GM19468 (cell line): ENCODE measurements around the gene CHID1.

ENCODE experiments used
- ATAC-seq: cut with Tn5 transposase; IDR thresholded peaks from one replicate; pipeline ENCODE4 v1.9.1; 2021; ENCODE audit warnings: mild to moderate bottlenecking, moderate library complexity, moderate number of reproducible peaks; ENCODE audit not compliant: unreplicated experiment; ENCODE audit errors: extremely low read depth

The CHID1 gene

DNA sequence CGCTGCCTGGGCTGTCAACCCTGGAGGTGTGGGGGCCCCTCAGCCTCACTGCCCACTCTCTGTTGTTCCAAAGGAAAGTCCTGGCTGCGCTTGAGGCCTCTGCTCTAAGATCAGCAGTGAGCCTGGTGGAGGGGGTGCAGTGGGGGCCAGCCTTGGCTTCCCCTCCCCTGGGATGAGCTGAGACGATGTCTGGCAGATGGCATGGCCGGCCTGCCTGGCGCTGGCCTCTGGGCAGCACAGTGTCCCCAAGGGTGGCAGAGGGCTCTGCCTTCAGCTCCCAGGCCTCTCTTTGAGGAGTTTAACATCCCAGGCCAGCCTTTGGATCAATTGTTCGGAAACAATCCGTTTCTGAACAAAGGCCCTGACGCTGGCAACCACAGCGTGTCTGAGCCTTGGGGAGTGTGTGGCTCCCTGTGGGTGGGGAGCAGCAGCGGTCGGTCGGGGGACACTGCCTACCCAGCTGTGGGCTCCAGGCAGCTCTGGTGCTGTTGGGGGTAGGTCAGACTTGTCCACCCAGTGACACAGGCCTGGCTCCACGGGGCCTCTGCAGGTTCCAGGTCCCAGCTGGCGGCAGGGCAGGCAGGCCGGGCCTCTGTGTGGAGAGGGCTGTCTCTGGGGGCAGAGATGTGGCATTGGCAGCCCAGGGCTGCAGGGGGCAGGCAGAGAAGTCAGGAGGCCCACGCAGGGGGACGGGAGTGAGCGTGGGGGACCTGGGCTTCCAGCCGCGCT, 55.8 kb downstream of the CHID1 start:
- ATAC-seq, result no peak

DNA sequence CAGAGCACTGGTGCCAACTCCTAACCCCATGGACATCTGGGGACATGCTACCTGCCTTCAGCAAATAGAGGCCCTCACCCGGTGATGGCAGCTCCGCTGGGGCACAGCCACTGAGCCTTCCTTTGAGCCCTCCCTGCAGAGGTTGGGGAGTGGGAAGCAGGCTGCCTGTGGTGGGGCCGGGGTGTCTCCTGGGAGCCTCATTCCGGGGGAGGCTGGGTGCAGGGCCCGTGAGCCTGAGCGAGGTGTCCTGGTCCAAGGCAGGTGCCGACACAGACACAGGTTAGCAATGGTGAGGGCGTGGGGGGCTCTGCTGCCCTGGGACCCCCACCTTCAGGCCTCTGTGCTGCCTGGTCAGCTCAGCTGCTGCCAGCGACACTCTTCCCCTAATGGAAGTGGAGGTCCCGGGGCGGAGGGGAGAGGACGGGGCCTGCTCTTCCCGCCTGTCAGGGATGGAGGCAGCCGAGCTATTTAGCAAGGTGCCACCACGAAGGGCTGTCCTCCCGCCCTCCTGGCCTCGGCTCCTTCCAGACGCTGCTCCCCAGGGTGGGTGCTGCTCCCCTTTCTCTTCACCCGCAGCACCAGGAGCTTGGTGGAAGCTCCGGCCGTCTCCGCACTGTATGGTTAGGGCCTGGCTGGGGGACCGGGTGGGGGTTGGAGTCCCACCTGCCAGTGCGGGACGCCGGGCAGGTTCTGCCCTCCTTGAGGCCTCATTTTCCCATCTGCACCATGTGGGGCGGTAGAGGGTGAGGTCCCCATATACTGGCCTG, 56.7 kb downstream of the CHID1 start:
- no peak for ATAC-seq

DNA sequence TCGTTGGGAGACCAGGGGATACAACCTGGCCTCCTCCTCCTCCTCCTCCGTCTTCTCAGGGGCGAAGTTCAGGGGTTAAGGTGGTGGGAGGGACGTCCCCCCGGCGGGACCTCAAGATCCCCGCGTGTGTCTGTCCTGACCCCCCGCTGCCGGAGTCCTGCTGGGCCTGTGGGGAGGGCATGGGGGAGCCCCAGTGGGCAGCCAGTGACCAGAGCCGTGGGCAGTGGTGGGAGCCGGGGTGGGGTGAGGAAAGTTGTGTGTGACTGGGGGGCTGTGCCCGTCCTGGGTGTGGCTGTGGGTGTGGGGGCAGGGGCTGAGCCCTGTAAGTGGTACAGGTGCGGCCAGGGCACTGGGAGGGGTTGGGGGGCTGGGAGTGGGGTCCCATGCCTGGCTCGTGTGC, 57.8 kb downstream of the CHID1 start:
- ATAC-seq, result no peak

DNA sequence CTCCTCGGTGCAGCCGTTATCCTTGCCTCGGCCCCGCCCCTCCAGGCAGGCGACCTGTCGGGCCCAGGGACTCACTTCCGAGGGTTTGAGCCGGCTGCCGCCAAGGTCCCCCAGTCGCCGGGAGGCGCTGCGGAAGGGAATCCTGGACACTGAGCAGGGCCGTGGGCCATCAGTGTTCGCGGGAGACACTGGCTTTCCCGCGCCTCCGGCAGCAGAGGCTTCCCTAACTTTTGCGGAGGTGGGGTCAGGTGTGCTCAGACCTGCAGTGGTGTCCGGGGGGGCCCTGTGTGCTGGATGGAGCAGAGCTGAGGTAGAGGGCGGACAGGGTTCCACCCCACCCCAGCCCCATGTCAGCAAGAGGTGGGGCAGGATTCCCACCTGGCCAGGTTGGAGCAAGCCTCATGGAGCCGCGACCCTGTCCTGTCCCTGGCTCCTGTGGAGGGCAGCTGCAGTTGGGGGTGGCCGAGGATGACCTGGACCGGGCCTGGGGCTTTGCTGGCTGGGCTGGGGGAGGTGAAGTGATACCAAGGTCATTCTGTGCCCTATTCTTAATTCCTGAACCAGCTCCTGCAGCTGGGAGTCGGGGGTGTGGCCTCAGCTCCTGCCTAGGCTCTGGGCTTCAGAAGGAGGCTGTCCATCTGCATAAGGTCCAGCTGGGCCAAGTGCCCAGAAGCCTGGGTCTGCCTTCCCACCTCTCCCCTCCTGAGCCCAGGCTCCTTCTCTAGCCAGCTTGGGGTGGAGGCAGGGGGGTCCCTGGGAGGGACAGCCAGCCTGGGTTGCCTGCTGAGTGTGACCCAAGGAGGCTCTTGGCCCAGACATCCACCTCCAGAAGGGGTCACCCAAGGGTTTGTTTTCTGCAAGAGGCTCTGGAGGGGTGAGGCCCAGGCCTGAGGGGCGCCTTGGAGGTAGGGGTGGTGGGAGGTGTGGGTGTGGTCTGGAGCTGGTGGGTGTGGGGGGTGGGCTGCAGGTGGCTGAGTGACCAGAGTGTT, 59.5 kb downstream of the CHID1 start:
- ATAC-seq, result no peak

DNA sequence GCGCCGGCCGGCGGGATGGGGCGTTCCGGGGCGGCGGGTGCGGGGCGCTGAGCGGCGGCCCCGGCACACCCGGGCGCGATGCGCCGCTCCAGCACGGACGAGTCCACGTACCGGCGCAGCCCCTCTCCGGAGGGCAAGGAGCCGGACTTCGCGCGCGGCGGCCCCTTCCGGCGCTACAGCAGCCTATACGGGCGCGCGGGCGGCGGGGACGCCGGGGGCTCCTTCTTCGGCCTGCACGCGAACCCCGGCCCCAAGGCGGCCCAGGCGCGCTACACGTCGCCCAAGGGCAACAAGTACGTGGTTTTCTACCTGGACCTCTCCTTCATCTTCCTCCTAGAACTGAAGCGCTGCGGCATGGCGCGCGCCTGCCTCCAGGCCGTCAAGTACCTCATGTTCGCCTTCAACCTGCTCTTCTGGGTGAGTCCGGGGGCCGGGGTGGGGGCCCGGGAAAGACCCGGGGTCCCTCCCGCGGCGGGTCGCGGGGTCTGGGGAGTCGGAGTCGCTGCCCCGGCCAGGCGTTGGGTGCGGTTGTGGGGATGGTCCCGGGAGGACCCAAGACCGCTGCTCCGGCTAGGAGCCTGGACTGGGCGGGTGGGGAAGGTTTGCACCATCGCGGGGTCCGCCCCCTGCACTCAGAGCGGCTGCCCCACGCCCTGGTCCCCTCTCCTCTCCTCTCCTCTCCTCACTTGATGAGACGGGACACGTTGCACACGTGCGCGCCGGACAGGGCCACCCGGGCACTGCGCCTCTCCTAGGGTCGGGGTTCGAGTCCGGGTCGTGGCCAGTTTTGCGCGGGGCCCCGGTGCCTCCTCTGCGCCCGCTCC, 60.4 kb downstream of the CHID1 start:
- ATAC-seq, result no peak

DNA sequence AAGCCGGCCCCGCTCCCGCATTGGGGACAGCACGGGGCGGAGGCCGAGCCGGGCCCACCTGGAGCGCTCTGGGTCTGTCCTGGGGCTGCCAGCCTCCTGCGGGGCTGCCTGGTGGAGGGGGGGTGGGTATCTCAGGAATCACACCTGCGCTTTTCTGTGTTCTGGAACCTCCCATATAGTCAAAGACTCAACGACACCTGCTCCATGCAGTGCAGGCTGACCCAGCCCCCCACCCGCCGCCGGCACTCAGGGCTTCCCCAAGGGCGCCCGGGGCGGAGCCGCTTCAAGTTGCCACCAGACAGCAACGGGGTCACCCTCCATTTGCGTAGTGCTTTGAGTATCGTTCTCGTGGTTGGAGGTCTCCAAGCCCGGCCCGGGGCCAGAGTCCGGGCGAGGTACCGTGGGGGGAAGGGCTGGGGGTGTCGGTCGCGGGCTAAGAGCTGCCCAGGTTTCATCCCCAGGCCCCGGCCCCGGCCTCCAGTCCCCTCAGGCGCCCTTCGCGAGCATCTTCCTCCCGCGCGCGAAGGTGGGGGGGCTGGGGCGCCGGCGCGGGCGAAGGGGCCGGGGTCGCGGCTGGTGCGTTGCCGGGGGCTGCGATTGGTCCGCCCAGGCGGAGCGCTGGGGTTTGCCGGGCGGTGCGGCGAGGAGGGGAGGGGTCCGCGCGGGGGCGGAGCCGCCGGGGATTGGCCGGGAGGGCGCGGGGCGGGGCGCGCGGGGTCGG, 61.3 kb downstream of the CHID1 start:
- no peak for ATAC-seq

DNA sequence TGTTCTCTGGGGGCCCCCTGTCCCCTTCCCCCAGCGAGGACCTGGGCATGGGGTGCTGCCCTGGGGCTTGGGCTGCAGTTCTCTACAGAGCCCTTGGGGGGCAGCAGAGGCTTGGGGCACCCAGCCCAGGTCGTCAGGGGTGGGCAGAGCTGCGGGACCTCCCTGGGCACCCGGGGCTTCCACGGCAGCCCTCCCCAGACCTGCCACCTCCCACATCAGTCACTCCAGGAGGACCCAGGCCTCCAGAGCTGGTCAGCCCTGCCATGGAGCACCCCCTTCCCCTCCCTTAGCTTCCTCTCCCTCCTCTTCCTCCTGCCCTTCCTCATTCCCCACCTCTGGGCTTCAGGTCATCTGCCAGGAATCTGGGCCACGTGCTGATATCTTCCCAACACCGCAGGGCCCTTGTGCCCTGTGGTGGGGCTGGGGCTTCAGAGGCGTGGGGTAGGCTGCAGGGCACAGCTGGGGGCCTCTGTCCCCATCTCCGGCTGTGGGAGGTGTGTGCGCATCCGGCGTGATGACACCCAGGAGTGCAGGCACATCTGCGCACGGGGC, 62.2 kb downstream of the CHID1 start:
- ATAC-seq, result no peak

DNA sequence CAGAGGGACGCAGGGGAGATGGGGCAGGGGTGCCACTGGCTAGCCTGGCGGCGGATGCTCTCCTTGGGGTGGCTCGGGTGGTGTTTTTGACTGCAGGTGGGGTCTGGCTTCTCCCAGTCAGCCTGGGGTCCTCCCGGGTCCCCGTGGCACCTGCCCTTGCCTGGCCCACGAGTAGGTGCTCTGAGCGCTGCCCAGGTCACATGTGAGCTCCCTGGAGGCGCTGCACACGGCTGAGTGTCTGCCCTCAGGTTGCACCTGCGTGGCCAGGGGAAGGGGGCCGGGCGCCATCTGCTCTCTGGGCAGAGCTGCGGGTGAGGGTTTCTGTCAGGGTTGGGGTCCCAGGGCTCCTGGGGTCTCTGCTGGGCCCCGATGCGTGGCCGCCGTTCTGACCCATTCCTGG, 62.7 kb downstream of the CHID1 start:
- no peak for ATAC-seq

DNA sequence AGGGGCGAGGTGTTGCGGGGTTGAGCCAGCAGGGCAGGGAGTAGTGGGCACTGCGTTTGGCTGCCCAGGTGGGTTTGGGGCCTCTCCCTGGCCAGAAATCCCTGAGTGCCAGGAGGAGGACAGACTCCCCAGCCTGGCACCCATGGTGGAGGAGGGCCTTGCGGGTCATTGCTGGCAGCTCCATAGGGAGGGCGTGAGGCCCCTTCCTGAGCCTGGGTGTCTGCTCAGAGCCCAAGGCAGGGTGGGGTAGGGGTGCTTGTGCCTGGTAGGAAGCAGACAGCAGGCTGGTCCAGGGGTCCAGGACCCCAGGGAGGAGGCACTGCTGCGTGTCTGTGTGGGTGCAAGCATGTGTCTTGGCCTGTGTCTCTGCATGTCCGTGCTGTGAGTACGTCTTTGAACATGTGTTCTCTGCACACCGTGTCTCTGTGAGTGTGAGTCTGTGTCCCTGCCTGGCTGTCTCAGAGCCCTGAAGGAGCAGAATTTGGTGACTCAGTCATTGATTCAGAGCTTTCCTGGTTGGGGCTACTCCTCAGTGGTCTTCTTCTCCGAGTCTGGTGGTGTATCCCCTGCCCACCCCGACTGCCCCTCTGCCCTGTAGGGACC, 64.0 kb downstream of the CHID1 start:
- ATAC-seq, result no peak

DNA sequence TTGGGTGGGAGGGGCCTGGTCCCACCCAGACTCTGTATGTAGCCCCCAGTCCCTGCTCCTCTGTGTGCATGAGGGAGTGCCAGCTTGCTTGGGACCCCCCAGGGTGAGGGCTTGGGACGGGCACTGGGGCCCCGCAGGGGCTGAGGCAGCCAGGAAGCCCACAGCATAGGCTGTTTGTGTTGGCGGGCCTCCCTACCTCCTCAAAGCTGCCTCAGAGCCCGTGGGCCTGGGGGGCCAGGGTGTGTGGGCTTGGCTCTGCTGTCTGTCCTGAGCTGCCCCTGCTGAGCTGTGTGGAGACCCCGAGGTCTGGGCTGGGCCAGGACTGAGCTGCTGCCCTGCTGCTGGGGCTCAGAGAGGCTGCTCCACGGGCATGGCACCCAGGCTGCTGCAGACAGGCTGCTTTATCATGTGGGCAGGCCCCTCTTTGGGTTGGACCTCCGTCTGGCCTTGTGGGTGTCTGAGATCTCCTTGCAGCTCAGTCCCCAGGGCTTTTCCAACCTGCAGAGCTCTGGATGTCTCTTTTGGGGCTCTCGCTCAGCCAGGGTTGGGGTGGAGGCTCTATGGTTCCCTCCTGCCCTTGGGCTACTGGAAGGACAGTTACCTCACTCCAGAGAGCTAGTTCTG, 64.6 kb downstream of the CHID1 start:
- no peak for ATAC-seq

DNA sequence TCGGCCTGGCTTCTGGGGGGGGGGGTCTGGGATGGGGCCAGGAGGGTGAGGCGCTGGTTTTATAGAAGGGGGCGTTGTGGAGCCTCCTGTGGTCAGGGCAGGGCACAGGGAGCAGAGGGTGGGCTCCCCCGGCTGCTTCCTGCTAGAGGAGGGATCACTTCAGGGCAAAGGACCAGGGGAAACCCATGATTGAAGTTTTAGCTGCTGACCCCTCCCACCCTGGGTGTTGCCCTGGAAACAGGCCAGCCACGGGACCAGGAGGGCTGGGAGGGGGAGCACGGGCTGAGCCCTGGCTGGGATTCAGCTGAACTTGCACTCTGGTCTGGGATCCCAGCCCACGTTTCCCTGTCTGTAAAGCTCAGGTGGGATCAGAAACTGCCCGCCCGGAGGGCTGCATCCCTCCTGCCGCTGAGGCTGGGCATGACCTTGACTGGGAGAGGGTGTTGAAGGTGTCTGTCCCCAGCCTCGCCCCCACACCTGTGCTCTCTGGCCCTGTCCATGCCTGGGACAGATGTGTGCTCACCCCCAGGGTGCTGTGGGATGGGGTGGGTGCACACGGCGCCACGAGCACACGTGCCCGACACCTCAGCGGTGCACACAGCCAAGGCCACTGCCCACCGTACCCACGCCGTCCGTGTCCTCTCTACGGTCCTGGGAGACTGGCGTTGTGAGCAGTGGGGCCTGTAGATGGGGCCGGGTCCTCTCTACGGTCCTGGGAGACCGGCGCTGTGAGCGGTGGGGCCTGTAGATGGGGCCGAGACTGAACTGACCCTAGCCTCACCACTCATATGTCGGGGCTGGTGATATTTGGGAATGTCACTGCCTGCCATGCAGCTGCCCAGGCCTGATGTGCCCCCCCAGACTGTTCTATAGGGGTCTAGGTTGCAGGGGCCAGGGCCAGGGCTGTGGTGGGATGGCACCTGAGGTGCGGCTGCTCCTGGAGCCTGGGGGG, 65.6 kb downstream of the CHID1 start:
- no peak for ATAC-seq

DNA sequence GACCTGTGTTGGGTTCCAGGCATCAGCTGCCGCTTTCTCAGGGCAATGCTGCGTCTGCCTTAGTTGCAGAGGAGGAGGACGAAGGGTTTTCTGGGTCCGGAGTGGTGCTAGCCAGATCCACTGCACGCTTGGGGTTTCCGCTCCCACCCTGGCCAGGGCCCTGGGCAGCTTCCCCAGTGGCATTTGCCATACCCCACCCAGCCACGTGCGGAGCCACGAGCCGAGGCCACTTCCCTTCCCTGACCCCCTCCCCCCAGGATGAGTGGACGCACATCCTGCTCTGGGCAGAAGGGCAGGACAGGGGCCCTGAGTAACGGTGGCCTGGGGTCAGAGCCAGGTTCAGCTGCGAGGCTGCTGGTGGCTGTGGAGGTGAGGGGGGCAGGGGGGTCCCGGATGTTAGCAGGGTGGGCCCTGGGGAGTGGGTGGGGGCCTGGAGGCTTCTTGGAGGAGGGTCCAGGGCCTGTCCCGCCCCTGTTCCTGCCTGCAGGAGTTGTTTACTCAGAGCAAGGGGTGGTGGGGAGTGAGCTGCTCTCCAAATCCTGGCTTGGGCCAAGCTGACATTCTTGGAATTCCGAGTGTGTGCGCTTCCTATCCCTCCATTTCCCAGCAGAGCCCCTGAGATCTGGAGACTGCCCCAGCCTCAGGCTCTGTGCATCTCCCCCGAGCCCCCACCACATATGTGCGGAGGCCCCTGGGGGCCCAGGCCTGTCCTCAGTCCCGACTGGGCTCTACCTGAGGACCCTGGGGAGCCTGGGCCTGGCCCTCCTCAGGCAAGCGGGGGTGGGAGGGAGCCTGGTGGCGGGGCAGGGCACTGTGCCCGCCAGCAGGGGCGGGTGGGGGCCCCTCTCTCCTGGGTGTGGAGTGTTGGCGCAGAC, 66.6 kb downstream of the CHID1 start:
- no peak for ATAC-seq

DNA sequence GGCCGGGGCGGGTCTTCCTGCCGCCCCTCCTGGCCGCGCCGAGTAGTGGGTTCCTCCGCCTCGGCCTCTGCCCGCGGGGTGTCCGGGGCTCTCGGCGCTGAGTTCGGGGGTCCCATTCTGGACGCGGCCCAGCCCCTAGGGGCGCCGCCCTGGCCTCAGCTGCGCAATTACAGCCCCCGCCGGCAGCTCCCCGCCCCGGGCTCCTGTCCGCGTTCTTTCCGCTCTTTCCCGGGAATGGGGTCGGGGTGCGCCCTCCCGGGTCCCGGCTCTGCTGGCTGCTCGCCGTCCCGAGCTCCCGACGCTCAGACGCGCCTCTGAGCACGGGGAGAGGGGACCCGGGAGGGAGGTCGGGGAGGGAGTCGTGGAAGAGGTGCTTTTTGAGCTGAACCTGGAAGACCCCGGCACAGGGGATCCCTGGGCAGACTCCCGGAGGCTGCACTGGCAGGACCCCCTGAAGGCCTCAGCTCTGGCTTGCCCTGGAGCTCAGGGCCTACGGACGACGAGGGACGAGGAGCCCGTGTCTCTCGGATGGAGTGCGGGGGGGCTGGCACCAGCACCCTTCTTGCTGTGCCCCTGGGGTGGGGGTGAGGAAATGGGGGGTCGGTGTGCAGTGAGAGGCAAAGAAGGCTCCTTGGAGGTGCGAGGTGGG, 67.4 kb downstream of the CHID1 start:
- no peak for ATAC-seq

DNA sequence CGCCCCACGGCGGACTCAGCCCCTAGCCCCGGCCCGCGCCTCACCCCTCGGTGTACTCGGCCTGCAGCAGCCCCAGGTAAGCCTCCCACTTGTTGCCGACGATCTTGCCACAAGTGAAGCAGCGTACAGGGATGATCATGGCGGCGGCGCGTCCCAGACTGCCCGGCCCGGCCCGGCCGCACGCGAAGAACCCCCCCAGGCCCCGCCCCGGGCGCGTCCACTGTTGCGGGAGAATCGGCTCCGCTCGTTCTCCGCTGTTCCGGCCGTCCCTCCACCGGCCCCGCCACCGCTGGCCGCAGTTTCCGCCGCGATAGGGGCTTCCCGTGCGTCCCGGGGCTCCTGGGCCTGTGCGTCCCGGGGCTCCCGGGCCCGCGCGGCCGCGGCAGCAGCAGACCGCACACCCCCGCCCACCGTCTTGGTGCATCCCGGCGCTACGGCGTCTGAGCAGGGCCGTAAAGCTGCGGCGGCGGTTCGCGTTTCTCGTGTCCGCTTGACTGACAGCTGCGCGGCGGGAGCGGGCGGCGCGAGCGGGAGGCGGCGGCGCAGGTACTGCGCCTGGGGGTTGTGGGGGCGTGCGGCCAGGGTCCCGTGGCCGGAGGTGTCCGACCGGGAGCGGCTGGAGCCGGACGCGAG, 68.1 kb downstream of the CHID1 start, which contains the start of the genes POLR2L and TSPAN4:
POLR2L (minus strand) TSS at position 160 of the 633 bp plus-strand sequence; CDS start at position 139, 21 bp downstream.
TSPAN4 (plus strand) TSS at position 483 of the 633 bp plus-strand sequence. CDS start 7,453 bp downstream, outside the sequence.
- peak; percentile 23 for ATAC-seq

DNA sequence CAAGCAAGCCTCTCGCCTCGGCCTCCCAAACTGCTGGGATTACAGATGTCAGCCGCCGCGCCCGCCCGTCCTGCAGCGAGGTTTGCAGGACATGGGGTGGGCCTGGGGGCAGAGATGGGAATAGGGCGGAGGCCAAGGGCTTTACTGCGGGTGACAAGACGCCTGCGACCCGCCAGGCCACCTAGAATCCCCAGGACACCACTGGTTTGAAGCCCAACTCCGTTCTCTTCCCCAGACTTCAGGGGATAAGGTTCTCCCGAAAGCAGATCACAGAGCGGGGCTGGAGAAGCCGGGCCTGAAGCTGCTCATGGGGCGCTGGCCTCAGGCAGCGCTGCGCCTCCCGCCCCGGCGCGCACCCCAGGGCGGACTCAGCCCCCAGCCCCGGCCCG, 68.6 kb downstream of the CHID1 start:
- no peak for ATAC-seq
